GM23248 (cell line): ENCODE results near the gene TMEM266. TPM values are rescaled to one million over a fixed set of nuclear protein-coding genes. Genes with fewer than 3 reads are reported as not detected.

Experiments
- DNase-seq: peaks from one replicate; pipeline ENCODE4 v3.0.0-alpha.2; 2015
- H2AFZ ChIP-seq: fragments of 200-600 bp; sonication (generic); 2 replicates; pipeline ENCODE4 v1.6.1; 2016; ENCODE audit warnings: antibody characterized with exemption
- H3F3A ChIP-seq: fragments of 200-600 bp; sonication (generic); 2 replicates; pipeline ENCODE4 v1.6.1; 2016; ENCODE audit warnings: mild to moderate bottlenecking, antibody characterized with exemption, mixed run types; ENCODE audit not compliant: insufficient read depth
- H3K27ac ChIP-seq: fragments of 200-600 bp; sonication (generic); 2 replicates; pipeline ENCODE4 v1.5.1; 2016; ENCODE audit warnings: mild to moderate bottlenecking
- H3K27me3 ChIP-seq: fragments of 200-600 bp; sonication (generic); replicated peaks from 2 replicates; pipeline ENCODE4 v1.6.1; 2016; ENCODE audit warnings: mild to moderate bottlenecking; ENCODE audit not compliant: insufficient read depth
- H3K36me3 ChIP-seq: fragments of 200-600 bp; sonication (generic); 2 replicates; pipeline ENCODE4 v1.6.1; 2016; ENCODE audit warnings: low read depth, mild to moderate bottlenecking
- H3K4me1 ChIP-seq: fragments of 200-600 bp; sonication (generic); 2 replicates; pipeline ENCODE4 v1.6.1; 2016; ENCODE audit warnings: mild to moderate bottlenecking; ENCODE audit not compliant: insufficient read depth
- H3K4me2 ChIP-seq: fragments of 200-600 bp; sonication (generic); one replicate; pipeline ENCODE4 v1.6.1; 2016; ENCODE audit warnings: mild to moderate bottlenecking; ENCODE audit not compliant: unreplicated experiment
- H3K4me3 ChIP-seq: fragments of 200-600 bp; sonication (generic); 2 replicates; pipeline ENCODE4 v1.5.1; 2016; ENCODE audit warnings: mild to moderate bottlenecking
- H3K79me2 ChIP-seq: fragments of 200-600 bp; sonication (generic); 2 replicates; pipeline ENCODE4 v1.6.1; 2016; ENCODE audit warnings: mild to moderate bottlenecking; ENCODE audit not compliant: insufficient read depth
- H3K9ac ChIP-seq: fragments of 200-600 bp; sonication (generic); 2 replicates; pipeline ENCODE4 v1.6.1; 2016; ENCODE audit warnings: mild to moderate bottlenecking
- H3K9me2 ChIP-seq: fragments of 200-600 bp; sonication (generic); 2 replicates; pipeline ENCODE4 v1.6.1; 2016; ENCODE audit warnings: mixed run types, mild to moderate bottlenecking, moderate library complexity; ENCODE audit not compliant: insufficient read depth
- H3K9me3 ChIP-seq: fragments of 200-600 bp; sonication (generic); one replicate; pipeline ENCODE4 v1.6.1; 2017; ENCODE audit warnings: low read depth
- H4K20me1 ChIP-seq: fragments of 200-600 bp; sonication (generic); 2 replicates; pipeline ENCODE4 v1.6.0; 2016; ENCODE audit not compliant: insufficient read depth
- EZH2 ChIP-seq: fragments of 200-600 bp; sonication (generic); IDR thresholded peaks from 2 replicates; pipeline ENCODE4 v1.6.1; 2018; ENCODE audit warnings: antibody characterized with exemption, mild to moderate bottlenecking; ENCODE audit not compliant: insufficient read depth, poor library complexity, severe bottlenecking
- EZH2phosphoT487 ChIP-seq: fragments of 200-600 bp; sonication (generic); IDR thresholded peaks from 2 replicates; pipeline ENCODE4 v1.6.1; 2018; ENCODE audit warnings: antibody characterized with exemption, moderate library complexity, mild to moderate bottlenecking, low read depth; ENCODE audit not compliant: insufficient read depth
- WGBS, 2 experiments: methylation state at CpG; one replicate each; pipeline ENCODE4 v1.1.6; 2015 to 2017; ENCODE audit warnings: low lambda C conversion rate in 2 of 2, low coverage in 1 of 2; ENCODE audit errors: missing lambda C conversion rate in 2 of 2; 5-methylcytosine and 5-hydroxymethylcytosine counted together
- in situ Hi-C: fragments of 300-500 bp; cut with MboI; formaldehyde crosslinking; loops from 2 replicates; pipeline ENCODE4 v1.15.0; 2020
- polyA plus RNA-seq: library from polyadenylated mRNA; unstranded; fragments of >200 nt; fragmentation: Nextera tagmentation; extraction: Ambion mirVana; gene quantifications from 2 replicates; pipeline ENCODE4 v1.2.1, GENCODE V29; 2016
- total RNA-seq: library from RNA; depleted of rRNA; stranded (reverse); fragments of >200 nt; shearing (Covaris generic); gene quantifications from 2 replicates; pipeline ENCODE4 v1.2.3, GENCODE V29; 2014

TMEM266 gene
- total and polyA plus RNA-seq, 2 experiments from 2014 or later, result not detected

DNA sequence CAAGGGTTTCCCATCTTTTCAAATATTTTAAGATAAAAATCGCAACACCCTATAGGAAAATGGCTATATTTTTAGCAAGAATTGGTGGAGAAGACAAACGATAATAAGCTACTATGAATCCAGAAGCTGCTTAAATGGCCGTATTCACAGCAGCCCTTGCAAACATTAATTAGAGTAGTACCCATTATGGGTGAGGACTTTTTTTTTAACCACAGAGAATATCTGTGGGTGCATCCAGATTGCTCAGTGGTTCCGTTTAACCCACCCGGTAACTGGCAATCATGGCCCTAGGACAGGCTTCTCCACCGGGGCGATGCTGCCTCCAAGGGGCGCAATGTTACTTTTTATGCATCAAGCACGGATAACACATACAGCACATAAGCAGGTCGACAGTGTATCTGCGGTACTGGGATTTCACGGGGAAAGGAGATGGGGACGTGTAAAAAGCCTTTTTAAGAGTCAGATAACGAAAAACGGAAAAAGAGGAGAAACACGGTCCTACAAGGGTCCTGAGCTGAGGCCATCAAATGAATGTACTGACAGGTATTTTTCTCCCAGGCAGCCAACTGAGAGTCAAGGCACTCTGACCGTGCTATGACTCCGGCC is 968 bp upstream of the TMEM266 start:
- peaks cover 77% of the 10 kb centered on the region for H3K27me3 ChIP-seq
- no peaks in the 10 kb centered on the region for H3K9me2 ChIP-seq
- in situ Hi-C loops, result no loop called here
- WGBS, 2 experiments, result 11 to 13% methylated on average over 18 of the region's 18 CpGs
- no peaks in the 10 kb centered on the region; the same call in 1 of the 2 replicates for H3K4me1 ChIP-seq
- H3K9me3 ChIP-seq, result no peaks in the 10 kb centered on the region
- H2AFZ ChIP-seq, result peak overlapping the region; percentile 86
- H3K4me2 ChIP-seq, result peak overlapping the region; percentile 92
- TF ChIP-seq EZH2phosphoT487 (no peak), EZH2 (peak; percentile 12)
- H3K4me3 ChIP-seq, result peak overlapping the region; percentile 76
- peak; percentile 20 for DNase-seq
- H3K79me2 ChIP-seq, result no peaks in the 10 kb centered on the region
- 0 out of 2 replicates have a peak, but pooled peaks cover 7% of the 10 kb centered on the region for H3F3A ChIP-seq
- H4K20me1 ChIP-seq, result no peaks in the 10 kb centered on the region
- no peak overlapping the region for H3K27ac ChIP-seq
- no peaks in the 10 kb centered on the region for H3K36me3 ChIP-seq
- no peak overlapping the region for H3K9ac ChIP-seq

DNA sequence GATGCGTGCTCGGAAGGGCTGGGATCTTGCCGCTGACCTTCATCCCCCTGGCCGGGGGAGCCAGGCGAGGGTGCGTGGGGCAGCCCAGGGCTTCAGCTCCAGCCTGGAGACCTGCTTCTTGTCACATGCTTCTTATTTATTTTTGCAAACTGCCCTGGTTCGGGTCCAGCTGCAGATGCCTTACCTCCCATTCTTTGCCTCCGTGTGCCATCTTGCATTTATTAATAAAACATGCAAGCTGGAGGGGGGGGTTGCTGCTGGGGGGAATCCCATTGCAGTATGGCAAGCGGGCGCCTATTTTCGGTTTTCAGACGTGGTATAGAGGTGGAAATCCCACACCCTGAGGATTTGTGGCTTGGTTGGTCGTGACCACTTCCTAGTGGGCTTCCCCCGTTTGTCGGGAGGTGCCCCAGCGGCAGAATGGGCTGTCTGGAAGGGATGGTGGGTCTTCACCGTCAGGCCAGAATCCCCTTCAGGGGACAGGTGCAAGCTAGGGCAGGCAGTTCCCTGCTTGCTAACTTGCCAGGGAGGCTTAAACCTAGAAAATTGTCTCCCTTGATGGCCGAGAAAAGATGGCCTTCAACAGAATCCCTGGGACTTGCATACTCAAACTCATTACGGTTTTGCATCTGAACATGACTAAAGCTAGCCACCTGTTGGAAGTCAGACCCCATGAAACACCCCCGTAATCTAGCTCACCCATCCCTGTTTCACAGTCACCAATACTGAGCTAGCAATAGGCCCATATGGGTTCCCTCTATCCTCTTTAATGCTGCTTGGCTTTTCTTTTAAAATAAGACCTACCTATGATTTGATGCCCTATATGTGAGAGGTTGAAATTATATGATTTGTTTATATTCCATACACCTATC is 569 bp downstream of the TMEM266 start:
- no peak for DNase-seq
- peaks cover 81% of the 10 kb centered on the region for H3K27me3 ChIP-seq
- peak overlapping the region; percentile 67 for H3K4me2 ChIP-seq
- H4K20me1 ChIP-seq, result no peaks in the 10 kb centered on the region
- H3K9ac ChIP-seq, result no peak overlapping the region
- no peaks in the 10 kb centered on the region for H3K36me3 ChIP-seq
- H3K4me1 ChIP-seq, result no peaks in the 10 kb centered on the region; the same call in 1 of the 2 replicates
- WGBS, 2 experiments, result 22 to 25% methylated on average over 20 of the region's 20 CpGs
- H3F3A ChIP-seq, result 0 out of 2 replicates have a peak, but pooled peaks cover 7% of the 10 kb centered on the region
- H3K79me2 ChIP-seq, result no peaks in the 10 kb centered on the region
- TF ChIP-seq EZH2phosphoT487 (no peak), EZH2 (no peak)
- no peak overlapping the region for H3K27ac ChIP-seq
- no peaks in the 10 kb centered on the region for H3K9me2 ChIP-seq
- H3K9me3 ChIP-seq, result no peaks in the 10 kb centered on the region
- peak overlapping the region; percentile 60 for H3K4me3 ChIP-seq
- in situ Hi-C loops, result no loop called here
- H2AFZ ChIP-seq, result 0 out of 2 replicates have a peak overlapping the region, but pooled peaks have one; percentile 41

DNA sequence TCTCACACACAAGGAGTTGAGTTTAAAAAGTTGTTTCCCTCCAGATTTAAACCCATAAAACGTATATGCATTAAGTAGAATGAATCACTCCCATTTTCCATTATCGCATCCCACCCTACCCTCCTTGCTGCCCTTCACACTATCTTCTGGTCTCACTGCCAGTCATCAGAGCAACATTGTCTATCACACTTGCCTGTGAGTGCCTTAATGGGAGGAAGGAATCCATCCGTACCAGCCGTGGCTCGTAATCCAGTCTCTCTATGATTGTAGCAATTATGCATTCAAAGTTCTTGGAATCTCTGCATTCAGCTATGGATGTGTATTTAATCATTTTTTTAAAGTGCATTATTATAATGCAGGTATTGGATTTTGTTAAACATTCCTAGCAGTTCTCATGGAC is 1.9 kb downstream of the TMEM266 start:
- DNase-seq, result no peak
- Histone ChIP-seq H3K79me2 (no peaks in the 10 kb centered on the region), H3K9me2 (no peaks in the 10 kb centered on the region), H3K27ac (no peak overlapping the region), H3K4me3 (no peak overlapping the region), H3F3A (0 out of 2 replicates have a peak, but pooled peaks cover 5% of the 10 kb centered on the region), H4K20me1 (no peaks in the 10 kb centered on the region), H3K9ac (no peak overlapping the region), H2AFZ (no peak overlapping the region), H3K27me3 (peaks cover 74% of the 10 kb centered on the region), H3K4me2 (no peak overlapping the region), H3K9me3 (no peaks in the 10 kb centered on the region), H3K4me1 (no peaks in the 10 kb centered on the region; the same call in 1 of the 2 replicates), H3K36me3 (no peaks in the 10 kb centered on the region)
- in situ Hi-C loops, result no loop called here
- no peak for TF ChIP-seq EZH2
- TF ChIP-seq EZH2phosphoT487, result no peak
- 73% methylated on average over 5 of the region's 5 CpGs for WGBS, 2 experiments

DNA sequence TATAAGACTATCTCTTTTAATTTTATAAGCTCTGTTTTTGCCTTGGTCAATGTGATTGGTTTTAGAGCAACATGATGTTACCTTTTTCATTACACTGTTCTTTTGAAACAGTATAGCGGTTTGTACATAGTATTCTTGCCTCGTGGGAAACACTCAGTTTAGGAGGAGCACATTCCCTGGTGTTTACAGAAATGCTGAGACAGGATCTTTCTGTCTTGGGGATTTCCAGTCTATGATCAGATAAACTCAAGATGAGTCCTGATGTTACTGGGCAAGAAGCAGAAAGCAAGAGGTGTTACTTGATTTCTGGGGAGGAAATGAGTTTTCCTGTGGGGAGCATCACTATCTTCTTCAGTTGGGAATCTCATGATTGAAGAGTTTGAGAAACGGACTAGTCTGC is 2.5 kb downstream of the TMEM266 start:
- H3K27me3 ChIP-seq, result peaks cover 75% of the 10 kb centered on the region
- H3K4me1 ChIP-seq, result no peaks in the 10 kb centered on the region; the same call in 1 of the 2 replicates
- no peaks in the 10 kb centered on the region for H3F3A ChIP-seq
- H4K20me1 ChIP-seq, result no peaks in the 10 kb centered on the region
- H3K9me3 ChIP-seq, result no peaks in the 10 kb centered on the region
- TF ChIP-seq EZH2phosphoT487 (no peak), EZH2 (no peak)
- no peak overlapping the region for H3K9ac ChIP-seq
- in situ Hi-C loops, result no loop called here
- H3K27ac ChIP-seq, result no peak overlapping the region
- H3K36me3 ChIP-seq, result no peaks in the 10 kb centered on the region
- no peak overlapping the region for H3K4me3 ChIP-seq
- no peak overlapping the region for H3K4me2 ChIP-seq
- H2AFZ ChIP-seq, result no peak overlapping the region
- peak; percentile 9 for DNase-seq
- H3K79me2 ChIP-seq, result no peaks in the 10 kb centered on the region
- H3K9me2 ChIP-seq, result no peaks in the 10 kb centered on the region
- WGBS, 2 experiments, result 13 to 17% methylated on average over 3 of the region's 3 CpGs
